ENCODE results near the gene UGGT2.

Gene UGGT2

DNA sequence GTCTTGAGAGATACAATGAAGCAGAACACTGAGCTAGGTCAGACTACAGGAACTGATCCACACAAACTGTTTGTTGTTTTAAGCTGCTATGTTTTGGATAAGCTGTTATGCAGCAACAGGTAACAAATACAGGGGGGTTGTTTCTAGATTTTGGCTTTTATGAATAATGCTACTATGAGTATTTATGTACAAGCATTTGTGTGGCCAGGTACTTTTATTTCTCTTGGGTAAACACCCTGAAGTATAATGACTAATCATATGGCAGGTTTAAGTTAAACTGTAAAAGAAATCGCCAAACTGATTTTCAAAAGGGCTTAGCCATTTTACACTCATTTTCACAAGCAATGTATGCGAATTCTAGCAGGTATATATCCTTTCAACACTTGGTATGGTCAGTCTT is 210.3 kb downstream of the UGGT2 start:
- DNase-seq (ENCODE audit: low spot score) = no peak
- Histone ChIP-seq H2BK5ac (ENCODE audit: low read length) (no peak overlapping the region), H3K18ac (ENCODE audit: low read length) (no peak overlapping the region), H3K14ac (ENCODE audit: low read length) (no peak overlapping the region), H3K4me1 (ENCODE audit: control insufficient read depth in 2 of 2, insufficient read depth in 1 of 2, low read depth in 1 of 2, low read length in 2 of 2) (no peaks in the 10 kb centered on the region), H2AK5ac (ENCODE audit: low read depth, low read length) (no peak overlapping the region), H3K79me1 (ENCODE audit: low read depth, low read length) (no peaks in the 10 kb centered on the region), H3K9ac (ENCODE audit: low read depth, low read length, poor library complexity) (no peak overlapping the region), H2BK12ac (ENCODE audit: low read length) (no peak overlapping the region), H3K27me3 (ENCODE audit: control insufficient read depth in 3 of 3, insufficient read depth in 3 of 3, low read depth in 1 of 3, low read length in 3 of 3) (no peaks in the 10 kb centered on the region), H3K4me3 (ENCODE audit: low read length in 2 of 2) (no peak overlapping the region), H3K9me3 (replicated peaks in 1 of 2; ENCODE audit: control insufficient read depth in 2 of 2, insufficient read depth in 1 of 2, low read depth in 1 of 2, low read length in 2 of 2) (peaks cover 3 to 28% of the 10 kb centered on the region in 2 donors), H3K27ac (replicated peaks; ENCODE audit: low read length) (no peak overlapping the region), H4K91ac (ENCODE audit: low read depth, low read length, poor library complexity) (no peak overlapping the region), H2BK15ac (ENCODE audit: low read length) (no peak overlapping the region), H3K36me3 (replicated peaks in 1 of 2; ENCODE audit: control insufficient read depth in 2 of 2, insufficient read depth in 2 of 2, low read length in 2 of 2) (peaks cover 3 to 13% of the 10 kb centered on the region in 2 donors), H3K23ac (ENCODE audit: low read depth, low read length, poor library complexity) (no peak overlapping the region), H2AFZ (ENCODE audit: low read length) (no peak overlapping the region), H3K4me2 (ENCODE audit: insufficient read depth, low read length, poor library complexity, severe bottlenecking) (no peak overlapping the region), H2BK120ac (ENCODE audit: low read depth, low read length) (no peak overlapping the region), H3K4ac (ENCODE audit: low read length) (no peak overlapping the region), H4K8ac (ENCODE audit: low read depth, low read length) (no peak overlapping the region)
- no CpG with 5 or more reads among the region's 2 CpGs for WGBS, 2 donors (ENCODE audit: extremely low coverage in 2 of 2, insufficient read length in 2 of 2, insufficient replicate concordance in 1 of 2)

DNA sequence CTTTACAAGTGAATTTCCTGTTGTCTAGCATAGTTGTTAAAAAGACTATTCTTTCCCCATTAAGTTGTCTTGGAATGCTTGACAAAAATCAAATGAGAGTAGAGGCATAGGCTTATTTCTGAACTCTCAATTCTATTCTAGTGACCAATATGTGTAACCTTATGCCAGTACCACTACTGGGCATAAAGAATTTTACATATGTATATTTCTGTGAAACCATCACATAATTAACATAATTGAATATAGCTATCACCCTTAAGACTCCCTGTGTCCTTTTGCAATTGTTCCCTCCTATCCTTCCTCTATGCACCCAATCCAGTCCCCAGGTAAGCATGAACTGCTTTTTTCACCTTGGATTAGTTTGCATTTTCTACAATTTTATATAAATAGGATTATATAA is 211.3 kb downstream of the UGGT2 start:
- Histone ChIP-seq H3K23ac (ENCODE audit: low read depth, low read length, poor library complexity) (no peak overlapping the region), H3K27ac (replicated peaks; ENCODE audit: low read length) (no peak overlapping the region), H4K91ac (ENCODE audit: low read depth, low read length, poor library complexity) (no peak overlapping the region), H3K18ac (ENCODE audit: low read length) (no peak overlapping the region), H2BK15ac (ENCODE audit: low read length) (no peak overlapping the region), H3K9me3 (replicated peaks in 1 of 2; ENCODE audit: control insufficient read depth in 2 of 2, insufficient read depth in 1 of 2, low read depth in 1 of 2, low read length in 2 of 2) (peaks cover 3 to 34% of the 10 kb centered on the region in 2 donors), H3K4me3 (ENCODE audit: low read length in 2 of 2) (no peak overlapping the region), H3K27me3 (ENCODE audit: control insufficient read depth in 3 of 3, insufficient read depth in 3 of 3, low read depth in 1 of 3, low read length in 3 of 3) (no peaks in the 10 kb centered on the region), H2BK5ac (ENCODE audit: low read length) (no peak overlapping the region), H3K4me1 (ENCODE audit: control insufficient read depth in 2 of 2, insufficient read depth in 1 of 2, low read depth in 1 of 2, low read length in 2 of 2) (no peaks in the 10 kb centered on the region), H2AK5ac (ENCODE audit: low read depth, low read length) (no peak overlapping the region), H3K79me1 (ENCODE audit: low read depth, low read length) (no peaks in the 10 kb centered on the region), H2AFZ (ENCODE audit: low read length) (no peak overlapping the region), H3K9ac (ENCODE audit: low read depth, low read length, poor library complexity) (no peak overlapping the region), H2BK120ac (ENCODE audit: low read depth, low read length) (no peak overlapping the region), H3K36me3 (replicated peaks in 1 of 2; ENCODE audit: control insufficient read depth in 2 of 2, insufficient read depth in 2 of 2, low read length in 2 of 2) (peaks cover 3 to 12% of the 10 kb centered on the region in 2 donors), H3K4me2 (ENCODE audit: insufficient read depth, low read length, poor library complexity, severe bottlenecking) (no peak overlapping the region), H2BK12ac (ENCODE audit: low read length) (no peak overlapping the region), H3K4ac (ENCODE audit: low read length) (no peak overlapping the region), H4K8ac (ENCODE audit: low read depth, low read length) (no peak overlapping the region), H3K14ac (ENCODE audit: low read length) (no peak overlapping the region)
- no peak for DNase-seq (ENCODE audit: low spot score)

DNA sequence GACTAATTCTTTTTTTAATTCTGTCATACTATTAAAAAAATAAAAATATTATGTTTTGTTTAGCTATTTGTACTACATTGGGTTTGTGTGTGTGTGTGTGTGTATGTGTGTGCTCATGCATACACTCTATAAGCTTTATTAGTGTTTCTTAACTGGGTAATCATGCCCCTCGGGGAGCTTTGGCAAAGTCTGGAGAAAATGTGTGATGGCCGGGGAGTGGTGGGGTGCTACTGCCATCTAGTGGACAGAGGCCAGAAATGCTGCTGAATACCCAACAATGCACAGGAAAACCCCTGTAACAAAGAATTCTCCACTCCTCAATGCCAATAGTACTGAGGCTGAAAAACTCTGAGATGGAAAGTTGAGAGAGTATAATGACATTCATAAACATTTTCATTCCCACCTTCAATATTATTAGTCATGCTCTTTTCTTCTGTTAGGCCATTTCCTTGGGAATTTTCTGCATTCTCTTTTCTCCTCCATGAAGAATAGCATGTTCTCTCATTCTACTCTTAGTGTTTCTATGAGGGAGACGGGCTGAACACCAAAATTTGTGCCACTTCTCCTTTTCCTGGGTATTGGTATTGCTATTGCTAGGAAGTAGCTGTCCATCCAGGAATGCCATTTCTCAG is 219.0 kb downstream of the UGGT2 start:
- Histone ChIP-seq H3K36me3 (replicated peaks in 1 of 2; ENCODE audit: control insufficient read depth in 2 of 2, insufficient read depth in 2 of 2, low read length in 2 of 2) (peaks cover 0 to 14% of the 10 kb centered on the region in 2 donors), H2BK12ac (ENCODE audit: low read length) (no peak overlapping the region), H4K8ac (ENCODE audit: low read depth, low read length) (no peak overlapping the region), H2BK15ac (ENCODE audit: low read length) (no peak overlapping the region), H3K14ac (ENCODE audit: low read length) (no peak overlapping the region), H3K4me3 (ENCODE audit: low read length in 2 of 2) (no peak overlapping the region), H2BK5ac (ENCODE audit: low read length) (no peak overlapping the region), H3K4ac (ENCODE audit: low read length) (no peak overlapping the region), H3K4me2 (ENCODE audit: insufficient read depth, low read length, poor library complexity, severe bottlenecking) (no peak overlapping the region), H3K4me1 (ENCODE audit: control insufficient read depth in 2 of 2, insufficient read depth in 1 of 2, low read depth in 1 of 2, low read length in 2 of 2) (no peaks in the 10 kb centered on the region), H3K9me3 (replicated peaks in 1 of 2; ENCODE audit: control insufficient read depth in 2 of 2, insufficient read depth in 1 of 2, low read depth in 1 of 2, low read length in 2 of 2) (peaks cover 0 to 19% of the 10 kb centered on the region in 2 donors), H2AFZ (ENCODE audit: low read length) (no peak overlapping the region), H3K23ac (ENCODE audit: low read depth, low read length, poor library complexity) (no peak overlapping the region), H2AK5ac (ENCODE audit: low read depth, low read length) (no peak overlapping the region), H3K27ac (replicated peaks; ENCODE audit: low read length) (no peak overlapping the region), H4K91ac (ENCODE audit: low read depth, low read length, poor library complexity) (no peak overlapping the region), H3K79me1 (ENCODE audit: low read depth, low read length) (no peaks in the 10 kb centered on the region), H2BK120ac (ENCODE audit: low read depth, low read length) (no peak overlapping the region), H3K18ac (ENCODE audit: low read length) (no peak overlapping the region), H3K9ac (ENCODE audit: low read depth, low read length, poor library complexity) (no peak overlapping the region), H3K27me3 (ENCODE audit: control insufficient read depth in 3 of 3, insufficient read depth in 3 of 3, low read depth in 1 of 3, low read length in 3 of 3) (no peaks in the 10 kb centered on the region)
- peak; percentile 74 for DNase-seq (ENCODE audit: low spot score)
- no CpG with 5 or more reads among the region's 3 CpGs for WGBS, 2 donors (ENCODE audit: extremely low coverage in 2 of 2, insufficient read length in 2 of 2, insufficient replicate concordance in 1 of 2)

DNA sequence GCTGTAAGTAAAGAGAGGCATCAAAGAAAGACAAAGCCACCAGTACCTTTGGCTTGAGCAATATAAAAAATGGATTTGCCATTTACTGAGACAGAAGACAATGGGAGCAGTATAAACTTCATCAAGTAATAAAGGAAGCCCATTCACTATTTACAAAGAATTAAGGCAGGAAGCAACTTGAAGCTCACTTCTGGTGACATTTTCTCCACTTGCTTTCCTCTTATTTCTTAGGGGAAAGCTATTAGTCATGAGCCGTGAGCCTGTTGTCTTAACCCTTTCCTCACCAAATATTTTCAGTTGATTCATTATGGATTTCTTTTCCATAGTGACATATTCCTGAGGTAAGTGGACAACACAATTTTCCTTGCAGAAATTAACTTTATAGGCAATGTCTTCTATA is 219.5 kb downstream of the UGGT2 start:
- no peaks in the 10 kb centered on the region for H3K4me1 ChIP-seq (ENCODE audit: control insufficient read depth in 2 of 2, insufficient read depth in 1 of 2, low read depth in 1 of 2, low read length in 2 of 2)
- peaks cover 0 to 14% of the 10 kb centered on the region in 2 donors for H3K36me3 ChIP-seq (replicated peaks in 1 of 2; ENCODE audit: control insufficient read depth in 2 of 2, insufficient read depth in 2 of 2, low read length in 2 of 2)
- no peak overlapping the region for H3K23ac ChIP-seq (ENCODE audit: low read depth, low read length, poor library complexity)
- H4K91ac ChIP-seq (ENCODE audit: low read depth, low read length, poor library complexity) = no peak overlapping the region
- H3K14ac ChIP-seq (ENCODE audit: low read length) = no peak overlapping the region
- no peak overlapping the region for H2AFZ ChIP-seq (ENCODE audit: low read length)
- H3K4me3 ChIP-seq (ENCODE audit: low read length in 2 of 2) = no peak overlapping the region
- DNase-seq (ENCODE audit: low spot score) = no peak
- WGBS, 2 donors (ENCODE audit: extremely low coverage in 2 of 2, insufficient read length in 2 of 2, insufficient replicate concordance in 1 of 2) = no CpG with 5 or more reads among the region's 1 CpG
- H2BK15ac ChIP-seq (ENCODE audit: low read length) = no peak overlapping the region
- H3K4ac ChIP-seq (ENCODE audit: low read length) = no peak overlapping the region
- H2BK120ac ChIP-seq (ENCODE audit: low read depth, low read length) = no peak overlapping the region
- no peak overlapping the region for H3K27ac ChIP-seq (replicated peaks; ENCODE audit: low read length)
- no peaks in the 10 kb centered on the region for H3K27me3 ChIP-seq (ENCODE audit: control insufficient read depth in 3 of 3, insufficient read depth in 3 of 3, low read depth in 1 of 3, low read length in 3 of 3)
- H2BK5ac ChIP-seq (ENCODE audit: low read length) = no peak overlapping the region
- H3K18ac ChIP-seq (ENCODE audit: low read length) = no peak overlapping the region
- peaks cover 0 to 14% of the 10 kb centered on the region in 2 donors for H3K9me3 ChIP-seq (replicated peaks in 1 of 2; ENCODE audit: control insufficient read depth in 2 of 2, insufficient read depth in 1 of 2, low read depth in 1 of 2, low read length in 2 of 2)
- no peak overlapping the region for H4K8ac ChIP-seq (ENCODE audit: low read depth, low read length)
- no peak overlapping the region for H3K4me2 ChIP-seq (ENCODE audit: insufficient read depth, low read length, poor library complexity, severe bottlenecking)
- no peak overlapping the region for H3K9ac ChIP-seq (ENCODE audit: low read depth, low read length, poor library complexity)
- no peaks in the 10 kb centered on the region for H3K79me1 ChIP-seq (ENCODE audit: low read depth, low read length)
- no peak overlapping the region for H2AK5ac ChIP-seq (ENCODE audit: low read depth, low read length)
- no peak overlapping the region for H2BK12ac ChIP-seq (ENCODE audit: low read length)

Measured in neuronal stem cell (in vitro differentiated cells).